ENCODE data around the gene SLC16A5.
"Not testable (repeated sequence)": the region's sequence is repeated elsewhere in the genome, so short reads cannot be mapped to it uniquely, and the experiment has no call there.

Gene SLC16A5

DNA sequence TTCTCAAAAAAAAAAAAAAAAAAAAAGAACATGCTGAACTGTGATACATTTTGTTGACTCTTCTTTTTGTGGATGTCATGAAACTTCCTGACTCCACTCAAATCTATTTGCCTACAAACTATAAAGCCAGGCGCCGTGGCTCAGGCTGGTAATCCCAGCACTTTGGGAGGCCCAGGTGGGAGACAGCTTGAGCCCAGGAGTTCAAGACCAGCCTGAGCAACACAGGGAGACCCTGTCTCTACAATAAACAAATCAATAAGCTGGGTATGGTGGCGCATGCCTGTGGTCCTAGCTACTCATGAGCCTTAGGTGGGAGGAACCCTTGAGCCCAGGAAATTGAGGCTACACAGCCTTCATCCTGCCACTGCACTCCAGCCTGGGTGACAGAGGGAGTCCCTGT is 45.2 kb downstream of the SLC16A5 start:
- Mint-ChIP-seq H3K9me3 (no peaks in the 10 kb centered on the region), H3K4me1 (peaks cover 11% of the 10 kb centered on the region), H3K36me3 (peaks cover 4% of the 10 kb centered on the region), H3K4me3 (no peak overlapping the region), H3K27me3 (no peaks in the 10 kb centered on the region), H3K27ac (no peak overlapping the region)
- ATAC-seq (ENCODE audit: low read depth) (no peak), DNase-seq (ENCODE audit: low spot score in 2 of 2) (no peak)

- H3K27ac Mint-ChIP-seq, H3K27me3 Mint-ChIP-seq, H3K4me3 Mint-ChIP-seq: not testable (repeated sequence)
Observed at GRCh38 chr17:75133607-75134347, 46.0 kb downstream of the SLC16A5 start.

GRCh38 chr17:75135452-75135851 is 47.7 kb downstream of the SLC16A5 start:
- ATAC-seq (ENCODE audit: low read depth) (no peak), DNase-seq (ENCODE audit: low spot score in 2 of 2) (no peak)
- H3K27me3 Mint-ChIP-seq: no peaks in the 10 kb centered on the region
- peaks cover 4% of the 10 kb centered on the region for H3K4me1 Mint-ChIP-seq
- no peak overlapping the region for H3K4me3 Mint-ChIP-seq
- H3K36me3 Mint-ChIP-seq: no peaks in the 10 kb centered on the region
- no peak overlapping the region for H3K27ac Mint-ChIP-seq
- no peaks in the 10 kb centered on the region for H3K9me3 Mint-ChIP-seq

More at GRCh38 chr17:75133607-75134347, 46.0 kb downstream of the SLC16A5 start:
- not testable (repeated sequence) for ATAC-seq (ENCODE audit: low read depth); H3K4me1 Mint-ChIP-seq; H3K36me3 Mint-ChIP-seq; DNase-seq (ENCODE audit: low spot score in 2 of 2); H3K9me3 Mint-ChIP-seq

GRCh38 chr17:75135946-75136345 is 48.2 kb downstream of the SLC16A5 start:
- DNase-seq (ENCODE audit: low spot score in 2 of 2): no peak
- Mint-ChIP-seq H3K36me3 (no peaks in the 10 kb centered on the region), H3K27ac (no peak overlapping the region), H3K27me3 (no peaks in the 10 kb centered on the region), H3K4me1 (peaks cover 2% of the 10 kb centered on the region), H3K4me3 (no peak overlapping the region), H3K9me3 (no peaks in the 10 kb centered on the region)
- ATAC-seq (ENCODE audit: low read depth): no peak

DNA sequence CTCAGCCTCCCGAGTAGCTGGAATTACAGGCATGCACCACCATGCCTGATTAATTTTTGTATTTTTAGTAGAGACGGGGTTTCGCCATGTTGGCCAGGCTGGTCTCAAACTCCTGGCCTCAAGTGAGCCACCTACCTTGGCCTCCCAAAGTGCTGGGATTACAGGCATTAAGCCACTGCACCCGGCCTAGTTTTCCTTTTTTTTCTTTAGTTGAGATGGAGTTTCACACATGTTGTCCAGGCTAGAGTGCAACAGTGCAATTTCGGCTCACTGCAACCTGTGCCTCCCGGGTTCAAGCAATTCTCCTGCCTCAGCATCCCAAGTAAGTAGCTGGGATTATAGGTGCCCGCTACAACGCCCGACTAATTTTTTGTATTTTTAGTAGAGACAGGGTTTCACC is 50.0 kb downstream of the SLC16A5 start:
- H3K4me3 Mint-ChIP-seq; H3K36me3 Mint-ChIP-seq; ATAC-seq (ENCODE audit: low read depth): not testable (repeated sequence)

GRCh38 chr17:75138519-75138918 is 50.8 kb downstream of the SLC16A5 start:
- peaks cover 2% of the 10 kb centered on the region for H3K36me3 Mint-ChIP-seq
- no peak overlapping the region for H3K27ac Mint-ChIP-seq
- peaks cover 4% of the 10 kb centered on the region for H3K4me1 Mint-ChIP-seq
- no peak for DNase-seq (ENCODE audit: low spot score in 2 of 2)
- no peaks in the 10 kb centered on the region for H3K9me3 Mint-ChIP-seq
- no peak overlapping the region for H3K4me3 Mint-ChIP-seq
- H3K27me3 Mint-ChIP-seq: no peaks in the 10 kb centered on the region
- no peak for ATAC-seq (ENCODE audit: low read depth)

More for the DNA sequence above, 50.0 kb downstream of the SLC16A5 start:
- not testable (repeated sequence) for H3K9me3 Mint-ChIP-seq; DNase-seq (ENCODE audit: low spot score in 2 of 2); H3K4me1 Mint-ChIP-seq; H3K27me3 Mint-ChIP-seq; H3K27ac Mint-ChIP-seq

- Mint-ChIP-seq H3K4me3 (no peak overlapping the region), H3K27ac (no peak overlapping the region), H3K4me1 (peaks cover 6% of the 10 kb centered on the region), H3K9me3 (no peaks in the 10 kb centered on the region), H3K27me3 (no peaks in the 10 kb centered on the region), H3K36me3 (peaks cover 16% of the 10 kb centered on the region)
- ATAC-seq (ENCODE audit: low read depth) (no peak), DNase-seq (ENCODE audit: low spot score in 2 of 2) (no peak)
Observed at GRCh38 chr17:75142236-75142971, 54.6 kb downstream of the SLC16A5 start.

GRCh38 chr17:75144816-75145512 is 57.2 kb downstream of the SLC16A5 start:
- H3K4me1 Mint-ChIP-seq: peaks cover 10% of the 10 kb centered on the region
- H3K4me3 Mint-ChIP-seq: no peak overlapping the region
- H3K27me3 Mint-ChIP-seq: no peaks in the 10 kb centered on the region
- H3K27ac Mint-ChIP-seq: no peak overlapping the region
- peaks cover 22% of the 10 kb centered on the region for H3K36me3 Mint-ChIP-seq
- DNase-seq (ENCODE audit: low spot score in 2 of 2) (no peak), ATAC-seq (ENCODE audit: low read depth) (no peak)
- no peaks in the 10 kb centered on the region for H3K9me3 Mint-ChIP-seq

GRCh38 chr17:75146592-75146991 is 58.8 kb downstream of the SLC16A5 start:
- Mint-ChIP-seq H3K4me1 (peaks cover 8% of the 10 kb centered on the region), H3K36me3 (peaks cover 20% of the 10 kb centered on the region), H3K27me3 (no peaks in the 10 kb centered on the region), H3K9me3 (no peaks in the 10 kb centered on the region), H3K4me3 (no peak overlapping the region), H3K27ac (no peak overlapping the region)
- DNase-seq (ENCODE audit: low spot score in 2 of 2) (no peak), ATAC-seq (ENCODE audit: low read depth) (no peak)

DNA sequence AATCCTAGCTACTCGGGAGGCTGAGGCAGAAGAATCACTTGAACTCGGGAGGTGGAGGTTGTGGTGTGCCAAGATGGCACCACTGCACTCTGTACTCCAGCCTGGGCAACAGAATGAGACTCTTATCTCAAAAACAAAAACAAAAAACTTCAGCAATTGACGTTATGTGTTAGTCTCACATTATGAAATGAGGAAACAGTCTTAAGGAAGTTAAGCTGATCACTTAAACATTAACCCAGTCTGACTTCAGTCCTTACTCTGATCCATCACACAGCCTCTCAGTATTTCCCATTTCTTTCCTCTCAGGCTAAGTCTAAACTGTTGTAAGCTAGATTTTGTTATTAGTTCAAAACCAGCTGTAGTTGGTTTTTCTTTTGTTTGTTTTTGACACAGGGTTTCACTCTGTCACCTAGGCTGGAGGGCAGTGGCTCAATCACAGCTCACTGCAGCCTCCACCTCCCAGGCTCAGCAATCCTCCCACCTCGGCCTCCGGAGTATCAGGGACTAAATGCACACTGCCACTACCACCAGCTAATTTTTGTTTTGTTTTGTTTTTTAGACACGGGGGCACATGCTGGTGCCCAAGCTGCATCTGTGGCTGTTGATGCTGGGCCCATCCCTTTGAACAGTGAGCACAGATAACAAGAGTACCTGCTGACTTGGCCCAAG is 60.3 kb downstream of the SLC16A5 start:
- no peak for DNase-seq (ENCODE audit: low spot score in 2 of 2)
- Mint-ChIP-seq H3K4me3 (no peak overlapping the region), H3K4me1 (peaks cover 17% of the 10 kb centered on the region), H3K36me3 (peaks cover 20% of the 10 kb centered on the region), H3K27me3 (no peaks in the 10 kb centered on the region), H3K9me3 (no peaks in the 10 kb centered on the region), H3K27ac (peak overlapping the region; percentile 53)
- no peak for ATAC-seq (ENCODE audit: low read depth)

- peak overlapping the region; percentile 89 for H3K27ac Mint-ChIP-seq
- peaks cover 28% of the 10 kb centered on the region for H3K4me1 Mint-ChIP-seq
- no peaks in the 10 kb centered on the region for H3K9me3 Mint-ChIP-seq
- no peak for DNase-seq (ENCODE audit: low spot score in 2 of 2)
- ATAC-seq (ENCODE audit: low read depth): no peak
- no peak overlapping the region for H3K4me3 Mint-ChIP-seq
- H3K36me3 Mint-ChIP-seq: peaks cover 11% of the 10 kb centered on the region
- H3K27me3 Mint-ChIP-seq: no peaks in the 10 kb centered on the region
Observed at GRCh38 chr17:75151930-75152329, 64.2 kb downstream of the SLC16A5 start.

- ATAC-seq (ENCODE audit: low read depth): no peak
- H3K36me3 Mint-ChIP-seq: peaks cover 6% of the 10 kb centered on the region
Observed at GRCh38 chr17:75152523-75152921, 64.8 kb downstream of the SLC16A5 start.

GRCh38 chr17:75152922-75153779 is 65.4 kb downstream of the SLC16A5 start:
- no peaks in the 10 kb centered on the region for H3K27me3 Mint-ChIP-seq
- no peaks in the 10 kb centered on the region for H3K9me3 Mint-ChIP-seq
- H3K4me3 Mint-ChIP-seq: peak overlapping the region; percentile 92
- ATAC-seq (ENCODE audit: low read depth) (no peak), DNase-seq (ENCODE audit: low spot score in 2 of 2) (no peak)
- H3K27ac Mint-ChIP-seq: peak overlapping the region; percentile 89
- H3K4me1 Mint-ChIP-seq: peaks cover 26% of the 10 kb centered on the region
- H3K36me3 Mint-ChIP-seq: peaks cover 6% of the 10 kb centered on the region

More at GRCh38 chr17:75152523-75152921, 64.8 kb downstream of the SLC16A5 start:
- Mint-ChIP-seq H3K27me3 (no peaks in the 10 kb centered on the region), H3K4me1 (peaks cover 26% of the 10 kb centered on the region), H3K27ac (peak overlapping the region; percentile 89), H3K4me3 (peak overlapping the region; percentile 92), H3K9me3 (no peaks in the 10 kb centered on the region)
- DNase-seq (ENCODE audit: low spot score in 2 of 2): no peak

All from memory B cell (primary cell).